ENCODE measurements around the gene DLK2. TPM values are rescaled to one million over a fixed set of nuclear protein-coding genes. Genes with fewer than 3 reads are reported as not detected.
A peak's percentile ranks its signal among the peaks of the same experiment; 100 is the strongest.

DLK2 gene
- total and polyA plus RNA-seq, 2 of the 13 experiments (the other 11 are each of a cell fraction or from before 2014, with no cell fraction given) = 1.2 to 3.8 TPM

DNA sequence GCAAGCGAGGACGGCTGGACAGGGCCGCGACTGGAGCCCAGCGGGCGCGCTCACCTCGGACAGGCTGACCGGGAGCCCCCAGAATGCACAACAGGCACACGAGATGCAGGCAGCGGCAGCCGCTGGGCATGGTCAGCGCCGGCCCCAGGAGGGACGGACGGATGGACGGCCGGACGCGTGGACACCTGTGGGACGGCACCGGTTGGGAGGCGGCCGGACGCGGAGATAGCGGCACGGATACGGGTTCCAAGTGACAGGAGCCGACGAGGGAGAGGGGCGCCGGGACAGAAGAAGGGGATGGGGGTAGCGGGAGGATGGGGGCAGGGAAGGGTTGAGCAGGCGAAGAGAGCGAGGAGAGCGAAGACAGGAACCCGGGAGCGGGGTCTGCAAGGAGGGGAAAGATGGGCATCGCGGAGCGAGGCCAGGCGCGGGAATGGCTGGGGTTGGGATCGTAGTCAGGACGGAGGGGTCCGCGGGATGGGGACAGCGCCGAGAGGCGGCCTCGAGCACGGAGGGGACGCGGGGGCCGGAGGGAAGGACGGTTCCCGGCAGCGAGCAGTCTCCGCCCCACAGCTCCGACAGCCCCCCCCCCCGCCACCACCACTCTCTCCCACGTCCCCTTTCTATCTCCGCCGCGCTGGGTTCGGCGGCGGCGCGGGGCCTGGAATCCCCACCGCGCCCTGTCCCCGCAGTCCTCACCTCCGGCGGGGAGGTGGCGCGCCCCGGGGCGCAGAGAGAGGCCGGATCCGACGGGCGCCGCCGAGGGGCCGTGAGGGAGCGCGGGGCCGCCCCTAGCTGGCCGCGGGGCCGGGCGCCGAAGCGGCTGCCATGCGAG, 435 bp downstream of the DLK2 start (continued):
- TF ChIP-seq, protein P1, sequence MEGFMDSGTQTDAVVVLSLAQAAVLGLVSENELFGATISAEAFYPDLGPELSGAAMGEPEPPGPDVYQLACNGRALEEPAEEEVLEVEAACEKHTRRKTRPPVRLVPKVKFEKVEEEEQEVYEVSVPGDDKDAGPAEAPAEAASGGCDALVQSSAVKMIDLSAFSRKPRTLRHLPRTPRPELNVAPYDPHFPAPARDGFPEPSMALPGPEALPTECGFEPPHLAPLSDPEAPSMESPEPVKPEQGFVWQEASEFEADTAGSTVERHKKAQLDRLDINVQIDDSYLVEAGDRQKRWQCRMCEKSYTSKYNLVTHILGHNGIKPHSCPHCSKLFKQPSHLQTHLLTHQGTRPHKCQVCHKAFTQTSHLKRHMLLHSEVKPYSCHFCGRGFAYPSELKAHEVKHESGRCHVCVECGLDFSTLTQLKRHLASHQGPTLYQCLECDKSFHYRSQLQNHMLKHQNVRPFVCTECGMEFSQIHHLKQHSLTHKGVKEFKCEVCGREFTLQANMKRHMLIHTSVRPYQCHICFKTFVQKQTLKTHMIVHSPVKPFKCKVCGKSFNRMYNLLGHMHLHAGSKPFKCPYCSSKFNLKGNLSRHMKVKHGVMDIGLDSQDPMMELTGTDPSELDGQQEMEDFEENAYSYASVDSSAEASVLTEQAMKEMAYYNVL (CRISPR knock-in tag; IDR thresholded peaks at IDR 0.05; ENCODE audit: borderline replicate concordance) = peak; percentile 53; the same call in 1 of the 2 replicates
- peak; percentile 63 for TF ChIP-seq ZNF781 (CRISPR knock-in tag; IDR thresholded peaks at IDR 0.05; ENCODE audit: borderline replicate concordance, not compliant biosample characterization)
- TF ChIP-seq SETDB1 (CRISPR knock-in tag; IDR thresholded peaks at IDR 0.05; ENCODE audit: borderline replicate concordance) = no peak
- no peak for TF ChIP-seq ZNF878 (CRISPR knock-in tag; IDR thresholded peaks at IDR 0.05)
- 0 out of 2 replicates have a peak, but pooled peaks have one; percentile 43 for TF ChIP-seq ZKSCAN8 (CRISPR knock-in tag; IDR thresholded peaks at IDR 0.05; ENCODE audit: borderline replicate concordance)
- 0 out of 2 replicates have a peak, but pooled peaks have one; percentile 68 for TF ChIP-seq SMAD9 (CRISPR knock-in tag; IDR thresholded peaks at IDR 0.05)
- no peak; the same call in 1 of the 2 replicates for TF ChIP-seq SOX13 (IDR thresholded peaks at IDR 0.05)
- no peak; a peak in 1 of 4 replicates for TF ChIP-seq SOX13 (CRISPR knock-in tag; conservative IDR thresholded peaks at IDR 0.05 in 1 of 2, IDR thresholded peaks at IDR 0.05 in 1 of 2)
- TF ChIP-seq, protein P2, sequence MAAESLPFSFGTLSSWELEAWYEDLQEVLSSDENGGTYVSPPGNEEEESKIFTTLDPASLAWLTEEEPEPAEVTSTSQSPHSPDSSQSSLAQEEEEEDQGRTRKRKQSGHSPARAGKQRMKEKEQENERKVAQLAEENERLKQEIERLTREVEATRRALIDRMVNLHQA (CRISPR knock-in tag; IDR thresholded peaks at IDR 0.05) = no peak
- no peak for TF ChIP-seq ZNF766 (CRISPR knock-in tag; IDR thresholded peaks at IDR 0.05; ENCODE audit: borderline replicate concordance)
- no peak for TF ChIP-seq NFYB (CRISPR knock-in tag; IDR thresholded peaks at IDR 0.05)
- TF ChIP-seq, protein P3, sequence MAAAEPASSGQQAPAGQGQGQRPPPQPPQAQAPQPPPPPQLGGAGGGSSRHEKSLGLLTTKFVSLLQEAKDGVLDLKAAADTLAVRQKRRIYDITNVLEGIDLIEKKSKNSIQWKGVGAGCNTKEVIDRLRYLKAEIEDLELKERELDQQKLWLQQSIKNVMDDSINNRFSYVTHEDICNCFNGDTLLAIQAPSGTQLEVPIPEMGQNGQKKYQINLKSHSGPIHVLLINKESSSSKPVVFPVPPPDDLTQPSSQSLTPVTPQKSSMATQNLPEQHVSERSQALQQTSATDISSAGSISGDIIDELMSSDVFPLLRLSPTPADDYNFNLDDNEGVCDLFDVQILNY (CRISPR knock-in tag; conservative IDR thresholded peaks at IDR 0.05) = no peak
- TF ChIP-seq TBP (CRISPR knock-in tag; IDR thresholded peaks at IDR 0.05) = no peak
- TF ChIP-seq, protein P4, sequence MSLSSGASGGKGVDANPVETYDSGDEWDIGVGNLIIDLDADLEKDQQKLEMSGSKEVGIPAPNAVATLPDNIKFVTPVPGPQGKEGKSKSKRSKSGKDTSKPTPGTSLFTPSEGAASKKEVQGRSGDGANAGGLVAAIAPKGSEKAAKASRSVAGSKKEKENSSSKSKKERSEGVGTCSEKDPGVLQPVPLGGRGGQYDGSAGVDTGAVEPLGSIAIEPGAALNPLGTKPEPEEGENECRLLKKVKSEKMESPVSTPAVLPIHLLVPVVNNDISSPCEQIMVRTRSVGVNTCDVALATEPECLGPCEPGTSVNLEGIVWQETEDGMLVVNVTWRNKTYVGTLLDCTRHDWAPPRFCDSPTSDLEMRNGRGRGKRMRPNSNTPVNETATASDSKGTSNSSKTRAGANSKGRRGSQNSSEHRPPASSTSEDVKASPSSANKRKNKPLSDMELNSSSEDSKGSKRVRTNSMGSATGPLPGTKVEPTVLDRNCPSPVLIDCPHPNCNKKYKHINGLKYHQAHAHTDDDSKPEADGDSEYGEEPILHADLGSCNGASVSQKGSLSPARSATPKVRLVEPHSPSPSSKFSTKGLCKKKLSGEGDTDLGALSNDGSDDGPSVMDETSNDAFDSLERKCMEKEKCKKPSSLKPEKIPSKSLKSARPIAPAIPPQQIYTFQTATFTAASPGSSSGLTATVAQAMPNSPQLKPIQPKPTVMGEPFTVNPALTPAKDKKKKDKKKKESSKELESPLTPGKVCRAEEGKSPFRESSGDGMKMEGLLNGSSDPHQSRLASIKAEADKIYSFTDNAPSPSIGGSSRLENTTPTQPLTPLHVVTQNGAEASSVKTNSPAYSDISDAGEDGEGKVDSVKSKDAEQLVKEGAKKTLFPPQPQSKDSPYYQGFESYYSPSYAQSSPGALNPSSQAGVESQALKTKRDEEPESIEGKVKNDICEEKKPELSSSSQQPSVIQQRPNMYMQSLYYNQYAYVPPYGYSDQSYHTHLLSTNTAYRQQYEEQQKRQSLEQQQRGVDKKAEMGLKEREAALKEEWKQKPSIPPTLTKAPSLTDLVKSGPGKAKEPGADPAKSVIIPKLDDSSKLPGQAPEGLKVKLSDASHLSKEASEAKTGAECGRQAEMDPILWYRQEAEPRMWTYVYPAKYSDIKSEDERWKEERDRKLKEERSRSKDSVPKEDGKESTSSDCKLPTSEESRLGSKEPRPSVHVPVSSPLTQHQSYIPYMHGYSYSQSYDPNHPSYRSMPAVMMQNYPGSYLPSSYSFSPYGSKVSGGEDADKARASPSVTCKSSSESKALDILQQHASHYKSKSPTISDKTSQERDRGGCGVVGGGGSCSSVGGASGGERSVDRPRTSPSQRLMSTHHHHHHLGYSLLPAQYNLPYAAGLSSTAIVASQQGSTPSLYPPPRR (CRISPR knock-in tag; IDR thresholded peaks at IDR 0.05; ENCODE audit: borderline replicate concordance) = no peak
- TF ChIP-seq, protein P5, sequence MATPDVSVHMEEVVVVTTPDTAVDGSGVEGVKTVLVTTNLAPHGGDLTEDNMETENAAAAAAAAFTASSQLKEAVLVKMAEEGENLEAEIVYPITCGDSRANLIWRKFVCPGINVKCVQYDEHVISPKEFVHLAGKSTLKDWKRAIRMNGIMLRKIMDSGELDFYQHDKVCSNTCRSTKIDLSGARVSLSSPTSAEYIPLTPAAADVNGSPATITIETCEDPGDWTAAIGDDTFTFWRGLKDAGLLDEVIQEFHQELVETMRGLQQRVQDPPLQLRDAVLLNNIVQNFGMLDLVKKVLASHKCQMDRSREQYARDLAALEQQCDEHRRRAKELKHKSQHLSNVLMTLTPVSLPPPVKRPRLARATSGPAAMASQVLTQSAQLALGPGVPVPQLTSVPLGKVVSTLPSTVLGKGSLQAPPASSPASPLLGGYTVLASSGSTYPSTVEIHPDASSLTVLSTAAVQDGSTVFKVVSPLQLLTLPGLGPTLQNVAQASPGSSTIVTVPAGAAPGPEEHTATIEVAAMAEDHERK (CRISPR knock-in tag; IDR thresholded peaks at IDR 0.05; ENCODE audit: low read depth) = no peak
- TF ChIP-seq ETV6 (CRISPR knock-in tag; conservative IDR thresholded peaks at IDR 0.05) = no peak
- no peak for TF ChIP-seq RAD51 (IDR thresholded peaks at IDR 0.05; ENCODE audit: borderline replicate concordance)
- peak; percentile 48; the same call in 1 of the 2 replicates for TF ChIP-seq TBX2 (CRISPR knock-in tag; IDR thresholded peaks at IDR 0.05; ENCODE audit: borderline replicate concordance)
